Endothelial cell (in vitro differentiated cells): ENCODE data around the gene ERGIC3. TPM values are rescaled to one million over a fixed set of nuclear protein-coding genes. Genes with fewer than 3 reads are reported as not detected.
A peak's percentile ranks its signal among the peaks of the same experiment; 100 is the strongest.

Source experiments
- DNase-seq: peaks from one replicate; pipeline ENCODE4 v3.0.0; 2021; ENCODE audit warnings: low spot score
- H3K27ac Mint-ChIP-seq: one replicate; pipeline ENCODE4 v1.8.0; 2021; ENCODE audit warnings: mixed read lengths, inconsistent platforms; ENCODE audit not compliant: unreplicated experiment
- H3K27me3 Mint-ChIP-seq: one replicate; pipeline ENCODE4 v1.8.0; 2021; ENCODE audit warnings: mild to moderate bottlenecking, moderate library complexity, mixed read lengths, inconsistent platforms; ENCODE audit not compliant: unreplicated experiment
- H3K36me3 Mint-ChIP-seq: one replicate; pipeline ENCODE4 v1.8.0; 2021; ENCODE audit warnings: mild to moderate bottlenecking, low read depth, mixed read lengths, inconsistent platforms; ENCODE audit not compliant: unreplicated experiment
- H3K4me1 Mint-ChIP-seq: one replicate; pipeline ENCODE4 v1.8.0; 2021; ENCODE audit warnings: mild to moderate bottlenecking, mixed read lengths, inconsistent platforms; ENCODE audit not compliant: unreplicated experiment
- H3K4me3 Mint-ChIP-seq: one replicate; pipeline ENCODE4 v1.8.0; 2021; ENCODE audit warnings: mild to moderate bottlenecking, mixed read lengths, inconsistent platforms; ENCODE audit not compliant: unreplicated experiment
- H3K9me3 Mint-ChIP-seq: one replicate; pipeline ENCODE4 v1.8.0; 2021; ENCODE audit warnings: mixed read lengths, inconsistent platforms; ENCODE audit not compliant: unreplicated experiment
- total RNA-seq: library from RNA; stranded (reverse); fragmentation: NEBNext Ultra II Directional; extraction: Animal tissue kit (Norgen Biotek cat#: 25700); gene quantifications from one replicate; pipeline ENCODE4 v1.2.1, GENCODE V29; 2021; ENCODE audit not compliant: unreplicated experiment
- TF ChIP-seq, protein P1 (sequence below): fragments of 200-600 bp; sonication (generic); IDR thresholded peaks from one replicate; pipeline ENCODE4 v1.5.0; 2021; ENCODE audit warnings: antibody characterized with exemption; ENCODE audit not compliant: unreplicated experiment

Gene ERGIC3
- total RNA-seq, 1 donor from 2014 or later = 282 TPM

DNA sequence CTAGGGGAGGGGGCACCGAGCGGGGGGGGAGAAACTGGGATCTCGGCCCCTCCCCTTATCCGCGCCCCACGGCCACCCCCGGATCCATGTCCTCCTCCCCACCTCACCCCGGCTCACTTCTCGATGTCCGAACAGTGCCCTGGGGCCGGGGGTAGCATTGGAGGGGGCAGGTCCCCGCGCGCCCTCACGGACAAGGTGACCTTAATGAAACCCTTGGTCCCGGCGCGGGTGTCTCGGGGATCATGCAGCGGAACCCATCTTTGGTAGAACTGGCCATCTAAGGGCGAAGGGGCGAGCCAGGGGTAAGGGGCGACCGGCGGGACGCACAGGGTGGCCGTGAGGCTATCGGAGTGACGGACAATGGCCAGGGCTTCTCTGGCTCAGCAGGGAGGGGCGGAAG, 60.1 kb downstream of the ERGIC3 start:
- no peaks in the 10 kb centered on the region for H3K9me3 Mint-ChIP-seq
- DNase-seq = no peak
- H3K4me3 Mint-ChIP-seq = no peak overlapping the region
- H3K27me3 Mint-ChIP-seq = peaks cover 18% of the 10 kb centered on the region
- H3K4me1 Mint-ChIP-seq = peaks cover 2% of the 10 kb centered on the region
- TF ChIP-seq, protein P1, sequence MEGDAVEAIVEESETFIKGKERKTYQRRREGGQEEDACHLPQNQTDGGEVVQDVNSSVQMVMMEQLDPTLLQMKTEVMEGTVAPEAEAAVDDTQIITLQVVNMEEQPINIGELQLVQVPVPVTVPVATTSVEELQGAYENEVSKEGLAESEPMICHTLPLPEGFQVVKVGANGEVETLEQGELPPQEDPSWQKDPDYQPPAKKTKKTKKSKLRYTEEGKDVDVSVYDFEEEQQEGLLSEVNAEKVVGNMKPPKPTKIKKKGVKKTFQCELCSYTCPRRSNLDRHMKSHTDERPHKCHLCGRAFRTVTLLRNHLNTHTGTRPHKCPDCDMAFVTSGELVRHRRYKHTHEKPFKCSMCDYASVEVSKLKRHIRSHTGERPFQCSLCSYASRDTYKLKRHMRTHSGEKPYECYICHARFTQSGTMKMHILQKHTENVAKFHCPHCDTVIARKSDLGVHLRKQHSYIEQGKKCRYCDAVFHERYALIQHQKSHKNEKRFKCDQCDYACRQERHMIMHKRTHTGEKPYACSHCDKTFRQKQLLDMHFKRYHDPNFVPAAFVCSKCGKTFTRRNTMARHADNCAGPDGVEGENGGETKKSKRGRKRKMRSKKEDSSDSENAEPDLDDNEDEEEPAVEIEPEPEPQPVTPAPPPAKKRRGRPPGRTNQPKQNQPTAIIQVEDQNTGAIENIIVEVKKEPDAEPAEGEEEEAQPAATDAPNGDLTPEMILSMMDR = no peak
- H3K27ac Mint-ChIP-seq = no peak overlapping the region
- H3K36me3 Mint-ChIP-seq = peaks cover 6% of the 10 kb centered on the region

DNA sequence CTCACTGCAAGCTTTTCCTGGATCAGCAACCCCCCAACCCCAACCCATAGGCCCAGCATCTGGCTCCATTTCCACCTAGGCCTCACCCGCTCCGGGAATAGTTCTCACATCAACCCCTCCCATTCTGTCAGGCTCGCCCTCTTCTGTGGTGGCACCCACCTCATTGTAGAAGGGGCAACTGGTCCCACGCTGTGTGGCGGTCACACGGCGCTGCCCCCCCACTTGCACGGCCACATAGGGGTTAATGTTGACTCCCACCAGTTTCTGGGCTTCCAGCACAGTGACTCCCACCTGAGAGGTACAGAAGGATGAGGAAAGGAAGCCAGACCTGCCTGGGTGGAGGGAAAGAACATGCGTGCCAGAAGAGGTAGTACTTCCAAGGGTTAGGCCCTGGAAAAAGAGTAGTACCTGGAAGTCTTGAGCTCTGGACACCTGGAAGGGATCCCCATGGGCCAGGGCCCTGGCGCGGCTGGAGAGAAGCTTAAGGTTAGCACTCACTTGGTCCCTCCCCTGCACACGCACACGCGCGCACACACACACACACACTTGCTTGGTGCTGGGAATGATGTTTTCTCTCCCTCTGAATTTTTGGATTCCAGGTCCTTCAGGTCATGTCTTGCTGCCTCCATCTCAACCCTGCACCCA, 61.1 kb downstream of the ERGIC3 start:
- Mint-ChIP-seq H3K27me3 (peaks cover 18% of the 10 kb centered on the region), H3K36me3 (peaks cover 3% of the 10 kb centered on the region), H3K4me1 (peaks cover 2% of the 10 kb centered on the region), H3K4me3 (no peak overlapping the region), H3K27ac (no peak overlapping the region), H3K9me3 (no peaks in the 10 kb centered on the region)
- TF ChIP-seq, protein P1 = no peak
- DNase-seq = no peak

DNA sequence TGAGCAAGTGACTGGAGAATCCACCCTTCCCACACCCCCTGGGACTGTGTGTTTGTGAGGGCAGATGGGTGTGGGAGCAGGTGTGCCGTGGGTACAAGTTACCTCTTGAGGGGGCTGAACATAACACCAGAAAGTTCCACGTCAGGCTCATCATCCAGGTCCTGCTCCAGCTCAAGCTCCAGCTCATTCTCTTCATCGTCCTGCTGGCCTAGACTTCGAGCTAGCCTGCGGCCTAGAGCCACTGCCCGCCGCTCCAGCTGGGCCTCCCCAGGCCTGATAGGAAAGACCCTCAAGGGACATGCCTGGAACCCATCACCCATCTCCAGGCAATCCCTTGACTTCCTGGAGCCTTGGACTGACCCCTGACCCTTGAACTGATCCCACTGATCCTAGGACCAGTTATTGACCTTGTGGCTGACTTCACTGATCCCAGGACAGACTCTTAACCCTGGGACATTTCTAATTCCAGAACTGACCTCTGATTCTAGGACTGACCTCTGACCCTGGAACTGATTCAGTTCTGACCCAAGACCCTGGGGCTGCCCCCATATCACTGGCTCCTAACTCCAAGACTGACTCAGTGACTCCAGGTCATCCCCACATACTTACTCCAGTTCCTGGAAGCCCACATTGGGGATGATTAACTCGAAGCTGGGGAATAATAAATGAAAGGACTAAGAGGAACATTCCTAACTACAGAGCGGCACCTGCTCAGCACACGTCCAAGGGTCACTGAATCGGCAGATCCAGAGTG, 62.0 kb downstream of the ERGIC3 start:
- Mint-ChIP-seq H3K27ac (no peak overlapping the region), H3K9me3 (no peaks in the 10 kb centered on the region), H3K36me3 (peaks cover 3% of the 10 kb centered on the region), H3K4me3 (no peak overlapping the region), H3K27me3 (peaks cover 18% of the 10 kb centered on the region), H3K4me1 (peaks cover 2% of the 10 kb centered on the region)
- DNase-seq = no peak
- TF ChIP-seq, protein P1 = no peak

DNA sequence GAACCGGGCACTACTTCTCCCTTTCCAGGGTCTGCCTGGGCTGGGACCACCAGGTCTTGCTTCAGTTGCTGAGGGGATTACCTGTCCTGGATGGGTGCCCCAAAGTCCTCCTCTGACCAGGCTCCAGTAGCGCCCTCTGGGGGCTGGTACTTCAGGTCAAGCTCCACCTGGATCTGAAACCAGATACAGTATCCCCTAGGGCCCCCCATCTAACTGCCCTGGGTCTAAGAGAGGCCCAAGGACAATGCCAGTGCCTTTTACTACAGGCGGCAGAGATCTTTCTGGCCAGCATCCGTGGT, 62.5 kb downstream of the ERGIC3 start:
- Mint-ChIP-seq H3K4me3 (no peak overlapping the region), H3K36me3 (peaks cover 3% of the 10 kb centered on the region), H3K27me3 (peaks cover 16% of the 10 kb centered on the region), H3K27ac (no peak overlapping the region), H3K9me3 (no peaks in the 10 kb centered on the region), H3K4me1 (peaks cover 2% of the 10 kb centered on the region)
- DNase-seq = peak; percentile 43
- TF ChIP-seq, protein P1 = no peak

DNA sequence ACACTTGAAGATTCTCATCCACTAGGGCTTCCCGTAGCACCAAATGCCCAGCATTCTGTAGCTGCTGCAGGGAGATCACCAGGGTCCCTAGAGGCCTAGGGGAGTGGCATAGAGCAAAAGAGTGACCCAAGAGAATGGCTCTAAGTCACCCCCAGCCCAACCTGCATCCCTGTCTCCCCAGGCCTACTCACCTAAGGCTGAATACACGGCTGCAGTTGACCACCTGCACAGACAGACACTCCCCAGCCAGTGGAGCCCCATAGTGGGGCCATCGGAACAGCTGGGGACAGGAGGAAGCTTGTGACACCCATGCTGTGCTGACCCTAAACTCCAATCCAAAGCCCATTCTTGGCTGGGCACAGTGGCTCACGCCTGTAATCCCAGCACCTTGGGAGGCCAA, 64.2 kb downstream of the ERGIC3 start:
- DNase-seq = no peak
- Mint-ChIP-seq H3K4me3 (no peak overlapping the region), H3K27ac (no peak overlapping the region), H3K27me3 (peaks cover 11% of the 10 kb centered on the region), H3K4me1 (peaks cover 2% of the 10 kb centered on the region), H3K9me3 (no peaks in the 10 kb centered on the region), H3K36me3 (peaks cover 3% of the 10 kb centered on the region)
- TF ChIP-seq, protein P1 = no peak
